Memory B cell (primary cell): ENCODE data around the gene HPSE2.

Experiments
- ATAC-seq: fragments of 150-1000 bp; cut with Tn5 transposase; 2 replicates; pipeline ENCODE4 v1.10.0; 2021; ENCODE audit warnings: low read depth, mild to moderate bottlenecking, moderate library complexity
- DNase-seq, 2 donors: peaks; one replicate each; pipeline ENCODE4 v3.0.0; 2022; ENCODE audit warnings: low spot score in 2 of 2
- H3K27ac Mint-ChIP-seq: one replicate; pipeline ENCODE4 v1.8.0; 2022; ENCODE audit warnings: mild to moderate bottlenecking, moderate library complexity, mixed read lengths
- H3K27me3 Mint-ChIP-seq: one replicate; pipeline ENCODE4 v1.8.0; 2022; ENCODE audit warnings: mixed read lengths
- H3K36me3 Mint-ChIP-seq: one replicate; pipeline ENCODE4 v1.8.0; 2022; ENCODE audit warnings: mild to moderate bottlenecking, mixed read lengths
- H3K4me1 Mint-ChIP-seq: one replicate; pipeline ENCODE4 v1.8.0; 2022; ENCODE audit warnings: mixed read lengths
- H3K4me3 Mint-ChIP-seq: one replicate; pipeline ENCODE4 v1.8.0; 2022; ENCODE audit warnings: mild to moderate bottlenecking, moderate library complexity, mixed read lengths
- H3K9me3 Mint-ChIP-seq: one replicate; pipeline ENCODE4 v1.8.0; 2022; ENCODE audit warnings: mixed read lengths

HPSE2 gene

GRCh38 chr10:98411768-98412167, 823.9 kb downstream of the HPSE2 start:
- Mint-ChIP-seq H3K4me1 (peaks cover 3% of the 10 kb centered on the region), H3K9me3 (no peaks in the 10 kb centered on the region), H3K27ac (no peak overlapping the region), H3K27me3 (peaks cover 4% of the 10 kb centered on the region), H3K36me3 (no peaks in the 10 kb centered on the region), H3K4me3 (no peak overlapping the region)
- no peak for DNase-seq
- ATAC-seq = no peak

DNA sequence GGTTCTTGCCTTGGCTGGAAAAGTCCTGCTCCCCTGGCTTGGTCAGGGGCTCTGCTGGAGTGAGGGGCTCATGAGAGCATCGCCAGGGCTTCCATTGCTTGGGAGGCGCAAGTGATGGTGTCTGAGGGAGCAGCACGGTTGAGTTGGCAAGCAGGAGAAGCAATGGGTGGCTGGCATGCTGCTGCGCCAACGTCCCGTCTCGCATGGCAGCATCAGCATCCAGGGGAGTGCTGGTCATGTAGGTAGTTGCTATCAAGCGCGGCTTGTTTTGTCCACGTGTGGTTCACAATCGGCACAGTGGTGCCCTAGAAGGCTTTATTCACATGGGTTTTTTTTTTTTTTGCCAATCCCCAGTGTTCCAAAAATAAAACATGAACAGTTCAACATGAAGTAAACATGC, 824.5 kb downstream of the HPSE2 start:
- DNase-seq (no peak), ATAC-seq (no peak)
- Mint-ChIP-seq H3K27ac (no peak overlapping the region), H3K9me3 (no peaks in the 10 kb centered on the region), H3K4me1 (peaks cover 3% of the 10 kb centered on the region), H3K36me3 (no peaks in the 10 kb centered on the region), H3K4me3 (no peak overlapping the region), H3K27me3 (peaks cover 4% of the 10 kb centered on the region)

GRCh38 chr10:98410759-98411158, 824.9 kb downstream of the HPSE2 start:
- peaks cover 3% of the 10 kb centered on the region for H3K4me1 Mint-ChIP-seq
- no peaks in the 10 kb centered on the region for H3K36me3 Mint-ChIP-seq
- no peak overlapping the region for H3K27ac Mint-ChIP-seq
- DNase-seq (no peak), ATAC-seq (no peak)
- no peak overlapping the region for H3K4me3 Mint-ChIP-seq
- peaks cover 4% of the 10 kb centered on the region for H3K27me3 Mint-ChIP-seq
- H3K9me3 Mint-ChIP-seq = no peaks in the 10 kb centered on the region

- ATAC-seq = no peak
- H3K36me3 Mint-ChIP-seq = no peaks in the 10 kb centered on the region
- H3K9me3 Mint-ChIP-seq = no peaks in the 10 kb centered on the region
- no peak for DNase-seq
- peaks cover 3% of the 10 kb centered on the region for H3K4me1 Mint-ChIP-seq
- no peak overlapping the region for H3K4me3 Mint-ChIP-seq
- no peak overlapping the region for H3K27ac Mint-ChIP-seq
- peaks cover 4% of the 10 kb centered on the region for H3K27me3 Mint-ChIP-seq
These were observed 825.4 kb downstream of the HPSE2 start for GRCh38 chr10:98410135-98410743.

DNA sequence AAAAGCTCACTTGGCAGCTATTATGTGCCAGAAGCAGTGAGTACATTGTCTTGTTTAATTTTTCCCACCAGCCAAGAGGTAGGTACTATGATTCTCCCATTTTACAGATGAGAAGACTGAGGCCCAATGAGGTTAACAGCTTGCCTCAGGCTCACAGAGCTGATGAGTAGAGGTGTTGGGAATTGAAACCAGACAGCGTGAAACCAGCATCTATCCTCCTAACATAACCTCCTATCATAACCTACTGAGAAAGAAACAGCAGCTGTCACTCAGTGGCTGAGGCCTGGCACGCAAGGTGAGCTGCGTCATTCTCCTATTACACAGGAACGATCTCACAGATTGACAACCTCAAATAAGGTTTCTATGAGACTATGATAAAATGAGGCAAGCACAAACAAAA, 826.9 kb downstream of the HPSE2 start:
- ATAC-seq (no peak), DNase-seq (no peak)
- Mint-ChIP-seq H3K36me3 (no peaks in the 10 kb centered on the region), H3K4me1 (no peaks in the 10 kb centered on the region), H3K27ac (no peak overlapping the region), H3K4me3 (no peak overlapping the region), H3K9me3 (no peaks in the 10 kb centered on the region), H3K27me3 (peaks cover 4% of the 10 kb centered on the region)

GRCh38 chr10:98407744-98408241, 827.9 kb downstream of the HPSE2 start:
- H3K27me3 Mint-ChIP-seq = peaks cover 10% of the 10 kb centered on the region
- ATAC-seq = no peak
- DNase-seq = no peak
- H3K27ac Mint-ChIP-seq = no peak overlapping the region
- no peak overlapping the region for H3K4me3 Mint-ChIP-seq
- H3K9me3 Mint-ChIP-seq = no peaks in the 10 kb centered on the region
- peaks cover 6% of the 10 kb centered on the region for H3K36me3 Mint-ChIP-seq
- peaks cover 3% of the 10 kb centered on the region for H3K4me1 Mint-ChIP-seq
